Measurements from ENCODE around the gene FRAS1. TPM values are rescaled to one million over a fixed set of nuclear protein-coding genes. Genes with fewer than 3 reads are reported as not detected.

Gene FRAS1
- total and polyA plus RNA-seq, 11 donors: 0.57 to 13.4 (median 3.2) TPM

GRCh38 chr4:78553529-78554060 lies 496.5 kb downstream of the FRAS1 start:
- peak overlapping the region; percentile 75 to 92 (median 84) for H3K27ac ChIP-seq
- H3K27me3 ChIP-seq: peaks cover 0 to 12% (median 0%) of the 10 kb centered on the region in 9 donors
- H3K36me3 ChIP-seq: peaks cover 0 to 10% (median 0%) of the 10 kb centered on the region in 9 donors
- peaks cover 0 to 30% (median 7%) of the 10 kb centered on the region in 12 donors for H3K4me1 ChIP-seq
- intact Hi-C loops (cut with DNase I): loop anchor here in 2 of 10 donors (5.0 kb wide), 2 partner anchors 34 to 36 kb away; no protein-coding TSS in a partner anchor
- peak in 3 of 4 donors; percentile 42 to 67 (median 61) for ATAC-seq
- DNase-seq: no peak
- no peaks in the 10 kb centered on the region for H3K9me3 ChIP-seq
- H3K4me3 ChIP-seq: peak overlapping the region in 9 of 12 donors; percentile 62 to 75 (median 68)
- peak in 1 of 2 donors; percentile 35 for TF ChIP-seq POLR2A (IDR thresholded peaks at IDR 0.05)
- TF ChIP-seq CTCF (IDR thresholded peaks at IDR 0.05): no peak

- no peak overlapping the region for H3K4me3 ChIP-seq
- H3K36me3 ChIP-seq: peaks cover 0 to 14% (median 0%) of the 10 kb centered on the region in 9 donors
- intact Hi-C loops (cut with DNase I): no loop called here
- peaks cover 0 to 1% (median 0%) of the 10 kb centered on the region in 9 donors for H3K27me3 ChIP-seq
- no peak for ATAC-seq
- no peaks in the 10 kb centered on the region for H3K9me3 ChIP-seq
- peaks cover 3 to 40% (median 15%) of the 10 kb centered on the region in 12 donors for H3K4me1 ChIP-seq
- DNase-seq: no peak
- TF ChIP-seq POLR2A (IDR thresholded peaks at IDR 0.05): no peak
- no peak for TF ChIP-seq CTCF (IDR thresholded peaks at IDR 0.05)
- 85 to 90% (median 88%) methylated on average over 4 of the region's 4 CpGs for WGBS, 4 donors
- peak overlapping the region in 3 of 12 donors; percentile 2 to 37 (median 12) for H3K27ac ChIP-seq
Observed at GRCh38 chr4:78556665-78557064, 499.5 kb downstream of the FRAS1 start.

- no peak for DNase-seq
- peaks cover 0 to 14% (median 0%) of the 10 kb centered on the region in 9 donors for H3K36me3 ChIP-seq
- no peak overlapping the region for H3K4me3 ChIP-seq
- no peaks in the 10 kb centered on the region for H3K9me3 ChIP-seq
- peaks cover 3 to 29% (median 14%) of the 10 kb centered on the region in 12 donors for H3K4me1 ChIP-seq
- intact Hi-C loops (cut with DNase I): no loop called here
- no peaks in the 10 kb centered on the region for H3K27me3 ChIP-seq
- no peak for ATAC-seq
- peak overlapping the region in 3 of 12 donors; percentile 13 to 37 (median 18) for H3K27ac ChIP-seq
- no peak for TF ChIP-seq POLR2A (IDR thresholded peaks at IDR 0.05)
- TF ChIP-seq CTCF (IDR thresholded peaks at IDR 0.05): no peak
- 51 to 65% (median 61%) methylated on average over 2 of the region's 2 CpGs for WGBS, 4 donors
Observed at GRCh38 chr4:78557841-78558240, 500.7 kb downstream of the FRAS1 start.

GRCh38 chr4:78558410-78558809 lies 501.3 kb downstream of the FRAS1 start:
- Histone ChIP-seq H3K4me1 (peaks cover 3 to 23% (median 13%) of the 10 kb centered on the region in 12 donors), H3K27ac (peak overlapping the region in 1 of 12 donors; percentile 37), H3K36me3 (peaks cover 0 to 14% (median 0%) of the 10 kb centered on the region in 9 donors), H3K27me3 (no peaks in the 10 kb centered on the region), H3K4me3 (no peak overlapping the region), H3K9me3 (no peaks in the 10 kb centered on the region)
- WGBS, 4 donors: 86 to 93% (median 91%) methylated on average over 1 of the region's 1 CpG
- ATAC-seq (no peak), DNase-seq (no peak)
- TF ChIP-seq CTCF (IDR thresholded peaks at IDR 0.05): no peak
- no peak for TF ChIP-seq POLR2A (IDR thresholded peaks at IDR 0.05)
- intact Hi-C loops (cut with DNase I): no loop called here

Measured in heart left ventricle (tissue), 16 donors.